ENCODE measurements around the gene CCDC57.

DNA sequence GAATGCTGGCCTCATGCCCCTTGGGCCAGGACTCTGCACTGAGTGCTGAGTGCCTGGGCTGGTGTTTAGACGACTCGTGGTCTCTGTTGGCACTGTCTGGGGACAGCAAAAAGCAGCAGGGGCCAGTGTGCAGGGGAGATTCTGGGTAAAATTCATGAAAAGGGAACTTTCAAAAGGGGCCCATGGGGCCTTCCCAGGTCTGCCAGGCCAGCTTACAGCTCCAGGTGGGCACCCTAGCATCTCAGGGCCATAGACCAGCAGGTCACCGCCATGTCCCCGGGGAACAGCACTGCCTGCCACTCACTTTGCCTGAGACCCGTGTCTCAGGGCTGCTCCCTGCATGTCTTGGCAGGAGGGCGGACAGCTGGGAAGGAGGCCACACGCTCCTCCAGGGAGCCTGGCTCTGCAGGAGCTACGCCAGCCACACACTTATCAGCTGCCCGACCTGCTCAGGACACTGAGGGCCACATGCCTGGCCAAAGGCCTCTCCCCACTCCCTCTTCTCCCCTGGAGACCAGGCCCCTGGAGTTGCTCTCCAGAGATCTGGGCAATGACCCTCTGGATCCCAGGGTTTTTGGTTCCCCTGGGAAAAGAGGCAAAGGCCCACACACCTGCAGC, 105.8 kb downstream of the CCDC57 start:
- TF ChIP-seq EZH2 (IDR thresholded peaks at IDR 0.05; ENCODE audit: low read length) = no peak
- TF ChIP-seq, protein P1, sequence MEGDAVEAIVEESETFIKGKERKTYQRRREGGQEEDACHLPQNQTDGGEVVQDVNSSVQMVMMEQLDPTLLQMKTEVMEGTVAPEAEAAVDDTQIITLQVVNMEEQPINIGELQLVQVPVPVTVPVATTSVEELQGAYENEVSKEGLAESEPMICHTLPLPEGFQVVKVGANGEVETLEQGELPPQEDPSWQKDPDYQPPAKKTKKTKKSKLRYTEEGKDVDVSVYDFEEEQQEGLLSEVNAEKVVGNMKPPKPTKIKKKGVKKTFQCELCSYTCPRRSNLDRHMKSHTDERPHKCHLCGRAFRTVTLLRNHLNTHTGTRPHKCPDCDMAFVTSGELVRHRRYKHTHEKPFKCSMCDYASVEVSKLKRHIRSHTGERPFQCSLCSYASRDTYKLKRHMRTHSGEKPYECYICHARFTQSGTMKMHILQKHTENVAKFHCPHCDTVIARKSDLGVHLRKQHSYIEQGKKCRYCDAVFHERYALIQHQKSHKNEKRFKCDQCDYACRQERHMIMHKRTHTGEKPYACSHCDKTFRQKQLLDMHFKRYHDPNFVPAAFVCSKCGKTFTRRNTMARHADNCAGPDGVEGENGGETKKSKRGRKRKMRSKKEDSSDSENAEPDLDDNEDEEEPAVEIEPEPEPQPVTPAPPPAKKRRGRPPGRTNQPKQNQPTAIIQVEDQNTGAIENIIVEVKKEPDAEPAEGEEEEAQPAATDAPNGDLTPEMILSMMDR (optimal IDR thresholded peaks at IDR 0.05 in 1 of 3, IDR thresholded peaks at IDR 0.05 in 1 of 3, conservative IDR thresholded peaks at IDR 0.05 in 1 of 3; ENCODE audit: extremely low read depth in 1 of 3, insufficient read depth in 2 of 3, low read length in 3 of 3) = no peak

All from keratinocyte (primary cell).